ENCODE data around the gene HOXB7. TPM values are rescaled to one million over a fixed set of nuclear protein-coding genes. Genes with fewer than 3 reads are reported as not detected.

The HOXB7 gene
- total RNA-seq, 1 donor from 2014 or later, result 15.0 TPM

GRCh38 chr17:48632579-48633265 is 21.9 kb upstream of the HOXB7 start:
- Histone ChIP-seq H3K9me3 (no peaks in the 10 kb centered on the region), H3K4me1 (no peaks in the 10 kb centered on the region), H3K27ac (no peak overlapping the region), H3K4me3 (no peak overlapping the region), H3K27me3 (peaks cover 20% of the 10 kb centered on the region), H3K36me3 (no peaks in the 10 kb centered on the region)
- DNase-seq (ENCODE audit: low spot score in 2 of 2), result no peak
- TF ChIP-seq, protein P1, sequence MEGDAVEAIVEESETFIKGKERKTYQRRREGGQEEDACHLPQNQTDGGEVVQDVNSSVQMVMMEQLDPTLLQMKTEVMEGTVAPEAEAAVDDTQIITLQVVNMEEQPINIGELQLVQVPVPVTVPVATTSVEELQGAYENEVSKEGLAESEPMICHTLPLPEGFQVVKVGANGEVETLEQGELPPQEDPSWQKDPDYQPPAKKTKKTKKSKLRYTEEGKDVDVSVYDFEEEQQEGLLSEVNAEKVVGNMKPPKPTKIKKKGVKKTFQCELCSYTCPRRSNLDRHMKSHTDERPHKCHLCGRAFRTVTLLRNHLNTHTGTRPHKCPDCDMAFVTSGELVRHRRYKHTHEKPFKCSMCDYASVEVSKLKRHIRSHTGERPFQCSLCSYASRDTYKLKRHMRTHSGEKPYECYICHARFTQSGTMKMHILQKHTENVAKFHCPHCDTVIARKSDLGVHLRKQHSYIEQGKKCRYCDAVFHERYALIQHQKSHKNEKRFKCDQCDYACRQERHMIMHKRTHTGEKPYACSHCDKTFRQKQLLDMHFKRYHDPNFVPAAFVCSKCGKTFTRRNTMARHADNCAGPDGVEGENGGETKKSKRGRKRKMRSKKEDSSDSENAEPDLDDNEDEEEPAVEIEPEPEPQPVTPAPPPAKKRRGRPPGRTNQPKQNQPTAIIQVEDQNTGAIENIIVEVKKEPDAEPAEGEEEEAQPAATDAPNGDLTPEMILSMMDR (IDR thresholded peaks at IDR 0.05), result no peak
- intact Hi-C loops (cut with DNase I), result no loop called here

DNA sequence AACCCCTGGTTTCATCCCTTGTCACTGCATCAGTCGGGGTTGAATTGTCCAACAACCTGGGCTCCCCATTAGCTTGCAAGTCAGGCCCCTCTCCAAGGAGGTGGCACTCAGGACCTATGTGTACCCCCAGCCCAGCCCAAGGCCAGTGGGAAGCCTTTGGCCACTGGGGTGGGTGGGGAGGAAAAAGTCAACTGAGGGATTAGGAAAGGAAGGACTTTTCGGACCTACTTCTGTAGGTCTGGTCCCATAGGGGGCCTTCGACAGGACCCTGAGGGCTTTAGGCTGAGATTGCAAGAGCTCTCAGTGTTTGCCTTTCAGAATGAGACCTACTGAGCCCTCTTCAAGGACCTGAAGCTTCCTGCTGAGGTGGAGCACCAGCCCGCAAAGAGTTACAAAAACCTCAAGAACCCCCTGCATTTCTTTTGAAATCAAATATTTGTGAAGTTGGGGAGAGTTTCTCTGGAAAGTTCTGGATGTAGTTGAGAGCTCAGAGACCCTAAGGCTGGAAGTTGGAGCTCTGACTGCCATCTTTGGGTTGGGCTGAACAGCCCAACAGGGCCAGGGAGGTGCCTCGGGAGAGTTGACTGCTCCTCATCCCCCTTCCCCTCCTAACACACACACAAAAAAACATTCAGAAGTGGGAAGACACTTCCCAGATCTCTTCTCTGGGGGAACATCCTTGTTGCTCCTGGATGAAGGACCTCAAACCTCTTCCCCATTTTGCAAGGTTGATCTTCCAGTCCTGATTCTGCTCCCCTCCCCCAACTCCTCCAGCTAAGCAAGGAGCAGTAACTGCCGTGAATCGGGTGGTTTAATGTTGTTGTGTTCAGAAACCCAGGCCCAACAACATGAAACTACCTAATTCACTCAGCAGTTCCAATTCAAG is 21.1 kb upstream of the HOXB7 start:
- DNase-seq (ENCODE audit: low spot score in 2 of 2), result no peak
- no peaks in the 10 kb centered on the region for H3K36me3 ChIP-seq
- peaks cover 22% of the 10 kb centered on the region for H3K27me3 ChIP-seq
- no peak overlapping the region for H3K4me3 ChIP-seq
- no peak overlapping the region for H3K27ac ChIP-seq
- intact Hi-C loops (cut with DNase I), result no loop called here
- TF ChIP-seq, protein P1 (IDR thresholded peaks at IDR 0.05), result no peak
- peaks cover 0 to under 1% of the 10 kb centered on the region in 2 donors for H3K4me1 ChIP-seq
- H3K9me3 ChIP-seq, result no peaks in the 10 kb centered on the region

GRCh38 chr17:48630925-48631692 is 20.3 kb upstream of the HOXB7 start:
- H3K9me3 ChIP-seq, result no peaks in the 10 kb centered on the region
- no peak for DNase-seq (ENCODE audit: low spot score in 2 of 2)
- intact Hi-C loops (cut with DNase I), result no loop called here
- H3K4me1 ChIP-seq, result peaks cover 4 to 9% of the 10 kb centered on the region in 2 donors
- H3K36me3 ChIP-seq, result no peaks in the 10 kb centered on the region
- H3K4me3 ChIP-seq, result no peak overlapping the region
- TF ChIP-seq, protein P1 (IDR thresholded peaks at IDR 0.05), result no peak
- no peak overlapping the region for H3K27ac ChIP-seq
- peaks cover 29% of the 10 kb centered on the region for H3K27me3 ChIP-seq

DNA sequence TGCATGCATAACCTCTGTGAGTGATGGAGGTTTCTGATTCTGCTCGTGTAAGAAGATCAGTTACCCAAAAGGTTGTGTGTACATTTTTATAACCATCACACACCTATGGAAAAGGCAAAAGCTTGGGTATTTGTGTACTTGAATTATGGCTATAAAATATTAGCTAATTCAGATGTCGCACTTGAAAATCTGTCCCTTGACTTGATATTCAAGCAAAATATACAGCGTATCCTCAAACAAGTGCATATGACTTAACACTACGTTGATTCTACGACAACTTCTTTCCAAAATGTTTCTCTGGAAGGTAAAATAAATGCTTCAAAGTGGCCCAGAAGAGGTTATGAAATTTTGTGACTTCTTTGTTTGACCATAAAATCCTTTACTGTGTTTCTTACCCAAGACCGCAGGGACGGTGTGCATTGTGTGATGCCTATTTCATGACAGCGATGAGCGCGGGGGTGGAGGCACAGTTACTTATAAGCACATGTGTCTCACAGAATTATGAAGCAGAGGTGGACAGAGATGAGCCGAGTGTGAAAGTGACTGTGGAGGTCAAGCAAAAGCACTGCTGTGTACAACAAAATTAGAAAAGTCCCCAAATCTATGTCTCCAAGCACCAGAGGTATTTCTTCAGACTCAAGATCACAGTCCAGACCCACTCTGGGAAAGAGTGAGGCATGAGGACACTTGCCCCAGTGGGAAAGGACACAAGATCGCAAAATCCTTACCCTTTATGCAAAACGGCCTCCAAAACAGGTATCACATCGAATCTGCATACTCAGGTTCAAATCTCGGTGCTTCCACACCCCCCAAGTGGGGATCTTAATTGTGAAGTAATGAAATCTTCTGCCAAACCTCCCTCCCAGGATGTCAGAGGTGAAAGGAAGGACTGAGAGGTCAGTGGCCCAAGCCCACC is 19.4 kb upstream of the HOXB7 start:
- H3K9me3 ChIP-seq, result no peaks in the 10 kb centered on the region
- TF ChIP-seq, protein P1 (IDR thresholded peaks at IDR 0.05), result no peak
- intact Hi-C loops (cut with DNase I), result no loop called here
- DNase-seq (ENCODE audit: low spot score in 2 of 2), result no peak
- no peak overlapping the region for H3K4me3 ChIP-seq
- no peaks in the 10 kb centered on the region for H3K36me3 ChIP-seq
- H3K4me1 ChIP-seq, result peaks cover 10 to 17% of the 10 kb centered on the region in 2 donors
- H3K27me3 ChIP-seq, result peaks cover 29% of the 10 kb centered on the region
- H3K27ac ChIP-seq, result no peak overlapping the region

- no peak overlapping the region for H3K4me3 ChIP-seq
- H3K27me3 ChIP-seq, result peaks cover 29% of the 10 kb centered on the region
- H3K36me3 ChIP-seq, result no peaks in the 10 kb centered on the region
- intact Hi-C loops (cut with DNase I), result no loop called here
- peaks cover 15 to 21% of the 10 kb centered on the region in 2 donors for H3K4me1 ChIP-seq
- no peaks in the 10 kb centered on the region for H3K9me3 ChIP-seq
- DNase-seq (ENCODE audit: low spot score in 2 of 2), result no peak
- TF ChIP-seq, protein P1 (IDR thresholded peaks at IDR 0.05), result no peak
- no peak overlapping the region for H3K27ac ChIP-seq
Measured at GRCh38 chr17:48629411-48629759, 18.6 kb upstream of the HOXB7 start.

Data from ascending aorta (tissue), 2 donors.